ENCODE results near the gene FAM120A.

The FAM120A gene

GRCh38 chr9:93517331-93517730 lies 65.8 kb downstream of the FAM120A start:
- no peak overlapping the region for H3K4me3 ChIP-seq (ENCODE audit: low read depth, low read length)
- TF ChIP-seq CTCF (IDR thresholded peaks at IDR 0.05; ENCODE audit: borderline replicate concordance, insufficient read depth, low read depth, low read length), result no peak

GRCh38 chr9:93520523-93520922 lies 69.0 kb downstream of the FAM120A start:
- no peak overlapping the region for H3K4me3 ChIP-seq (ENCODE audit: low read depth, low read length)
- 0 out of 2 replicates have a peak, but pooled peaks have one; percentile 11 for TF ChIP-seq CTCF (IDR thresholded peaks at IDR 0.05; ENCODE audit: borderline replicate concordance, insufficient read depth, low read depth, low read length)

- no peak for TF ChIP-seq CTCF (IDR thresholded peaks at IDR 0.05; ENCODE audit: borderline replicate concordance, insufficient read depth, low read depth, low read length)
- no peak overlapping the region for H3K4me3 ChIP-seq (ENCODE audit: low read depth, low read length)
Observed at GRCh38 chr9:93522736-93523135, 71.3 kb downstream of the FAM120A start.

- H3K4me3 ChIP-seq (ENCODE audit: low read depth, low read length), result no peak overlapping the region
- TF ChIP-seq CTCF (IDR thresholded peaks at IDR 0.05; ENCODE audit: borderline replicate concordance, insufficient read depth, low read depth, low read length), result no peak
Observed at GRCh38 chr9:93523518-93524144, 72.1 kb downstream of the FAM120A start.

GRCh38 chr9:93525476-93525875 lies 74.0 kb downstream of the FAM120A start:
- no peak overlapping the region for H3K4me3 ChIP-seq (ENCODE audit: low read depth, low read length)
- TF ChIP-seq CTCF (IDR thresholded peaks at IDR 0.05; ENCODE audit: borderline replicate concordance, insufficient read depth, low read depth, low read length), result no peak

GRCh38 chr9:93531374-93531773 lies 79.9 kb downstream of the FAM120A start:
- TF ChIP-seq CTCF (IDR thresholded peaks at IDR 0.05; ENCODE audit: borderline replicate concordance, insufficient read depth, low read depth, low read length), result no peak
- no peak overlapping the region for H3K4me3 ChIP-seq (ENCODE audit: low read depth, low read length)

GRCh38 chr9:93532141-93532540 lies 80.7 kb downstream of the FAM120A start:
- TF ChIP-seq CTCF (IDR thresholded peaks at IDR 0.05; ENCODE audit: borderline replicate concordance, insufficient read depth, low read depth, low read length), result no peak
- H3K4me3 ChIP-seq (ENCODE audit: low read depth, low read length), result no peak overlapping the region
